Peyer's patch (tissue), 4 donors: ENCODE measurements around the gene DIS3L2.

Source experiments
- CTCF ChIP-seq, 6 experiments: fragments of 450-650 bp in 4 of 6; fragments of 200-600 bp in 2 of 6; sonication (generic) in 1 of 6; IDR thresholded peaks; one replicate each; pipeline ENCODE4 v1.5.1; 2017 to 2019; ENCODE audit warnings: antibody characterized with exemption in 6 of 6, mild to moderate bottlenecking in 3 of 6, moderate library complexity in 1 of 6
- POLR2A ChIP-seq, 2 donors: fragments of 450-650 bp; IDR thresholded peaks; one replicate each; pipeline ENCODE4 v1.5.1; 2017; ENCODE audit warnings: antibody characterized with exemption in 2 of 2, mild to moderate bottlenecking in 2 of 2, moderate library complexity in 2 of 2

DNA sequence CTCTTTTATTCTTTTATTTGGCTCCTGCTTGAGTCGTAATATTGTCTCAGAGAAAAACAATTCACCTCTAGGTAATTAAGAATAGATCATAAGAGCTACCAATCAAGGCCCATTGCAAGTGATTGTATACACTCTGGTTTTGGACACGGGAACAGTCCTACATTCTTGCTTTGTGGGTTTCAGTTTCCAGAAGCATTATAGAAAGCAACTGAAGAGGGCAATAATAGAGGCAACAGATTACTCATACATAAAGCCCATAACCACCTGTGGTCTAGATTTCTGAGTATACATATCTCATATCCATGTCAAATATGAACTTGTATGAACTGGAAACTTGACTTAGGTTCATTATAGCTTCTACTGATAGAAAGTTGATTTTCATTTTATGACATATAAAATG is 65.4 kb downstream of the DIS3L2 start:
- TF ChIP-seq CTCF (IDR thresholded peaks at IDR 0.05) (no peak), POLR2A (IDR thresholded peaks at IDR 0.05) (no peak)
